ENCODE measurements around the gene VAC14. TPM values are rescaled to one million over a fixed set of nuclear protein-coding genes. Genes with fewer than 3 reads are reported as not detected.

Gene VAC14
- total RNA-seq, 1 experiment from 2014 or later: 65.5 TPM

GRCh38 chr16:70780546-70780945 is 20.4 kb downstream of the VAC14 start:
- H4K20me1 ChIP-seq (ENCODE audit: low read length): no peaks in the 10 kb centered on the region
- H3K9me2 ChIP-seq (replicated peaks; ENCODE audit: low read length): no peaks in the 10 kb centered on the region
- no peak overlapping the region for H3K27ac ChIP-seq (ENCODE audit: low read length)
- H3F3A ChIP-seq (ENCODE audit: low read length, unreplicated experiment): no peaks in the 10 kb centered on the region
- no peaks in the 10 kb centered on the region for H3K4me1 ChIP-seq (ENCODE audit: insufficient read depth, low read length)
- H3K9me3 ChIP-seq (ENCODE audit: low read length): no peaks in the 10 kb centered on the region
- H3K27me3 ChIP-seq (ENCODE audit: low read length): no peaks in the 10 kb centered on the region
- ChIA-PET POLR2A (ENCODE audit: unreplicated experiment) (no interaction called here), CTCF (no interaction called here)
- intact Hi-C loops (cut with micrococcal nuclease): no loop called here
- H3K79me2 ChIP-seq (ENCODE audit: low read length): no peaks in the 10 kb centered on the region
- no peak for TF ChIP-seq EZH2phosphoT487 (IDR thresholded peaks at IDR 0.05; ENCODE audit: borderline replicate concordance, low read length)
- TF ChIP-seq, protein P1, sequence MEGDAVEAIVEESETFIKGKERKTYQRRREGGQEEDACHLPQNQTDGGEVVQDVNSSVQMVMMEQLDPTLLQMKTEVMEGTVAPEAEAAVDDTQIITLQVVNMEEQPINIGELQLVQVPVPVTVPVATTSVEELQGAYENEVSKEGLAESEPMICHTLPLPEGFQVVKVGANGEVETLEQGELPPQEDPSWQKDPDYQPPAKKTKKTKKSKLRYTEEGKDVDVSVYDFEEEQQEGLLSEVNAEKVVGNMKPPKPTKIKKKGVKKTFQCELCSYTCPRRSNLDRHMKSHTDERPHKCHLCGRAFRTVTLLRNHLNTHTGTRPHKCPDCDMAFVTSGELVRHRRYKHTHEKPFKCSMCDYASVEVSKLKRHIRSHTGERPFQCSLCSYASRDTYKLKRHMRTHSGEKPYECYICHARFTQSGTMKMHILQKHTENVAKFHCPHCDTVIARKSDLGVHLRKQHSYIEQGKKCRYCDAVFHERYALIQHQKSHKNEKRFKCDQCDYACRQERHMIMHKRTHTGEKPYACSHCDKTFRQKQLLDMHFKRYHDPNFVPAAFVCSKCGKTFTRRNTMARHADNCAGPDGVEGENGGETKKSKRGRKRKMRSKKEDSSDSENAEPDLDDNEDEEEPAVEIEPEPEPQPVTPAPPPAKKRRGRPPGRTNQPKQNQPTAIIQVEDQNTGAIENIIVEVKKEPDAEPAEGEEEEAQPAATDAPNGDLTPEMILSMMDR (conservative IDR thresholded peaks at IDR 0.05; ENCODE audit: low read depth, low read length): no peak
- TF ChIP-seq EZH2 (IDR thresholded peaks at IDR 0.05; ENCODE audit: low read length, unreplicated experiment): no peak
- H2AFZ ChIP-seq (ENCODE audit: low read length): no peak overlapping the region
- H3K4me3 ChIP-seq (ENCODE audit: low read length): no peak overlapping the region
- no peak overlapping the region for H3K9ac ChIP-seq (ENCODE audit: low read length)
- H3K4me2 ChIP-seq (ENCODE audit: low read length): no peak overlapping the region
- BruUV-seq (replicated peaks): no TSS peak
- ATAC-seq (no peak), DNase-seq (no peak)
- H3K36me3 ChIP-seq (ENCODE audit: low read depth, low read length): peaks cover 20% of the 10 kb centered on the region

- Histone ChIP-seq H3K9me2 (replicated peaks; ENCODE audit: low read length) (no peaks in the 10 kb centered on the region), H3K9ac (ENCODE audit: low read length) (no peak overlapping the region), H3K79me2 (ENCODE audit: low read length) (no peaks in the 10 kb centered on the region), H3K27ac (ENCODE audit: low read length) (no peak overlapping the region), H3F3A (ENCODE audit: low read length, unreplicated experiment) (no peaks in the 10 kb centered on the region), H3K36me3 (ENCODE audit: low read depth, low read length) (peaks cover 20% of the 10 kb centered on the region), H3K4me1 (ENCODE audit: insufficient read depth, low read length) (no peaks in the 10 kb centered on the region), H3K4me3 (ENCODE audit: low read length) (no peak overlapping the region), H4K20me1 (ENCODE audit: low read length) (no peaks in the 10 kb centered on the region), H3K9me3 (ENCODE audit: low read length) (no peaks in the 10 kb centered on the region), H3K4me2 (ENCODE audit: low read length) (no peak overlapping the region), H2AFZ (ENCODE audit: low read length) (no peak overlapping the region), H3K27me3 (ENCODE audit: low read length) (no peaks in the 10 kb centered on the region)
- POLR2A ChIA-PET (ENCODE audit: unreplicated experiment): no interaction called here
- BruUV-seq (replicated peaks): no TSS peak
- ATAC-seq (no peak; the same call in 1 of the 2 replicates), DNase-seq (no peak)
- no peak for TF ChIP-seq EZH2phosphoT487 (IDR thresholded peaks at IDR 0.05; ENCODE audit: borderline replicate concordance, low read length)
- no peak for TF ChIP-seq EZH2 (IDR thresholded peaks at IDR 0.05; ENCODE audit: low read length, unreplicated experiment)
- TF ChIP-seq, protein P1 (conservative IDR thresholded peaks at IDR 0.05; ENCODE audit: low read depth, low read length): no peak
- intact Hi-C loops (cut with micrococcal nuclease): loop anchor here (10.0 kb wide), 1 partner anchor 85 kb away; no protein-coding TSS in a partner anchor
- CTCF ChIA-PET: no interaction called here
These were observed 21.6 kb downstream of the VAC14 start for GRCh38 chr16:70779361-70779760.

DNA sequence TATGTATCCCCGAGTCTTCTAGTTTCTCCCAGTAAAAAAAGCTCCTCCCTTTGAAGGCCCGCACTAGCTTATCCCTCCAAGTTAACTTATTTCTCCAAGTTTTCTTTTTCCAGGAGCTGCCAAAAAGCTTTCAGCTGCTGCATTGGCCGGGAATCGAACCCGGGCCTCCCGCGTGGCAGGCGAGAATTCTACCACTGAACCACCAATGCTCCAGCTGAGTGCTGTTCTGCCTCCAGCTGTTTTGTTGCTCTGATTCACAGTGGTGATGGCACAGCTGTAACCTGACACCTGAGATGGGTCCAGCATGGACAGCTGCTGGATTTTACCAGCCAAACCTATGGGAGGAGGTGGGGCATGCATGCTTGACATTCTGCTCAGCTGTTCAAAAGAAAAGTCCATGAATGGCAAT is 22.1 kb downstream of the VAC14 start:
- no TSS peak for BruUV-seq (replicated peaks)
- POLR2A ChIA-PET (ENCODE audit: unreplicated experiment): interaction anchor here (0.5 kb wide), 1 partner anchor 37 kb away, joined by 3 read pairs; no protein-coding TSS in a partner anchor
- DNase-seq (peak; percentile 72), ATAC-seq (peak; percentile 98)
- CTCF ChIA-PET: no interaction called here
- Histone ChIP-seq H4K20me1 (ENCODE audit: low read length) (no peaks in the 10 kb centered on the region), H3K27ac (ENCODE audit: low read length) (no peak overlapping the region), H3K27me3 (ENCODE audit: low read length) (no peaks in the 10 kb centered on the region), H3K4me3 (ENCODE audit: low read length) (no peak overlapping the region), H3K36me3 (ENCODE audit: low read depth, low read length) (peaks cover 20% of the 10 kb centered on the region), H3K9ac (ENCODE audit: low read length) (no peak overlapping the region), H3K4me1 (ENCODE audit: insufficient read depth, low read length) (no peaks in the 10 kb centered on the region), H3F3A (ENCODE audit: low read length, unreplicated experiment) (no peaks in the 10 kb centered on the region), H3K4me2 (ENCODE audit: low read length) (no peak overlapping the region), H3K79me2 (ENCODE audit: low read length) (no peaks in the 10 kb centered on the region), H3K9me2 (replicated peaks; ENCODE audit: low read length) (no peaks in the 10 kb centered on the region), H3K9me3 (ENCODE audit: low read length) (no peaks in the 10 kb centered on the region), H2AFZ (ENCODE audit: low read length) (no peak overlapping the region)
- intact Hi-C loops (cut with micrococcal nuclease): loop anchor here (10.0 kb wide), 1 partner anchor 84 kb away; no protein-coding TSS in a partner anchor
- TF ChIP-seq, protein P1 (conservative IDR thresholded peaks at IDR 0.05; ENCODE audit: low read depth, low read length): no peak
- TF ChIP-seq EZH2 (IDR thresholded peaks at IDR 0.05; ENCODE audit: low read length, unreplicated experiment): no peak
- no peak for TF ChIP-seq EZH2phosphoT487 (IDR thresholded peaks at IDR 0.05; ENCODE audit: borderline replicate concordance, low read length)
